Esophagus squamous epithelium (tissue), 5 donors: Measurements from ENCODE around the gene METAP1D. TPM values are rescaled to one million over a fixed set of nuclear protein-coding genes. Genes with fewer than 3 reads are reported as not detected.
A peak's percentile ranks its signal among the peaks of the same experiment; 100 is the strongest.

Experiments used
- DNase-seq: peaks from one replicate; lab custom pipeline; 2025; lab: John Stamatoyannopoulos, UW
- H3K27ac ChIP-seq, 4 donors: fragments of 200-600 bp; sonication (generic); one replicate each; pipeline ENCODE4 v1.5.1; 2016 to 2019; ENCODE audit warnings: mild to moderate bottlenecking in 1 of 4
- H3K27me3 ChIP-seq, 4 donors: fragments of 200-600 bp; sonication (generic); 1 replicate in 3 of 4; 2 replicates in 1 of 4; pipeline versions ENCODE4 v1.5.1 to v1.6.0; 2017 to 2021; ENCODE audit warnings: antibody characterized with exemption in 1 of 4
- H3K36me3 ChIP-seq, 3 donors: fragments of 200-600 bp; sonication (generic); one replicate each; pipeline ENCODE4 v1.5.1; 2016 to 2019
- H3K4me1 ChIP-seq, 3 donors: fragments of 200-600 bp; sonication (generic); one replicate each; pipeline ENCODE4 v1.5.1; 2017 to 2019
- H3K4me3 ChIP-seq, 4 donors: fragments of 200-600 bp; sonication (generic); 1 replicate in 3 of 4; 2 replicates in 1 of 4; pipeline ENCODE4 v1.5.1; 2016 to 2019; ENCODE audit warnings: mild to moderate bottlenecking in 2 of 4, moderate library complexity in 1 of 4
- H3K9me3 ChIP-seq, 3 donors: fragments of 200-600 bp; sonication (generic); one replicate each; pipeline ENCODE4 v1.5.1; 2016 to 2019
- CTCF ChIP-seq, 6 experiments: fragments of 450-650 bp in 4 of 6; fragments of 200-600 bp in 2 of 6; sonication (generic) in 2 of 6; IDR thresholded peaks; one replicate each; pipeline ENCODE4 v1.5.1; 2016 to 2019; ENCODE audit warnings: antibody characterized with exemption in 6 of 6, mild to moderate bottlenecking in 4 of 6, moderate library complexity in 4 of 6
- POLR2A ChIP-seq, 4 donors: fragments of 450-650 bp; IDR thresholded peaks; one replicate each; pipeline ENCODE4 v1.6.1; 2017; ENCODE audit warnings: antibody characterized with exemption in 4 of 4, mild to moderate bottlenecking in 4 of 4, moderate library complexity in 3 of 4
- WGBS, 2 donors: methylation state at CpG; one replicate each; pipeline ENCODE4 v1.1.5; 2018; 5-methylcytosine and 5-hydroxymethylcytosine counted together
- intact Hi-C: fragments of 100-400 bp; cut with DNase I; formaldehyde crosslinking; loops from one replicate; pipeline ENCODE4 v1.15.0; 2022
- total RNA-seq, 4 donors: library from RNA; depleted of rRNA; stranded (reverse); fragments of >200 nt; gene quantifications; one replicate each; pipeline ENCODE4 v1.1.0, GENCODE V29; 2016
- donor health status: DM: yes; HTN: yes; CAD: no.

Gene METAP1D
- total RNA-seq, 4 donors from 2014 or later: 2.4 to 7.1 (median 5.7) TPM

- H3K9me3 ChIP-seq: no peaks in the 10 kb centered on the region
- TF ChIP-seq POLR2A (IDR thresholded peaks at IDR 0.05) (no peak), CTCF (IDR thresholded peaks at IDR 0.05) (no peak)
- peak overlapping the region in 1 of 4 donors; percentile 8 for H3K4me3 ChIP-seq
- 7 to 10% methylated on average over 3 to 10 of the region's 23 CpGs for WGBS, 2 donors
- H3K27ac ChIP-seq: no peak overlapping the region
- no peaks in the 10 kb centered on the region for H3K36me3 ChIP-seq
- H3K27me3 ChIP-seq: peaks cover 52 to 100% (median 93%) of the 10 kb centered on the region in 4 donors
- intact Hi-C loops: no loop called here
- H3K4me1 ChIP-seq: peaks cover 29 to 74% (median 34%) of the 10 kb centered on the region in 3 donors
- no peak for DNase-seq
Measured at GRCh38 chr2:172087780-172088244, 88.1 kb downstream of the METAP1D start.

GRCh38 chr2:172088245-172089004 is 88.7 kb downstream of the METAP1D start:
- DNase-seq: no peak
- no peak overlapping the region for H3K27ac ChIP-seq
- TF ChIP-seq POLR2A (IDR thresholded peaks at IDR 0.05) (no peak), CTCF (IDR thresholded peaks at IDR 0.05) (no peak)
- no peak overlapping the region for H3K4me3 ChIP-seq
- intact Hi-C loops: no loop called here
- no peaks in the 10 kb centered on the region for H3K9me3 ChIP-seq
- H3K36me3 ChIP-seq: no peaks in the 10 kb centered on the region
- WGBS, 2 donors: 18 to 24% methylated on average over 15 to 22 of the region's 37 CpGs
- H3K27me3 ChIP-seq: peaks cover 58 to 100% (median 93%) of the 10 kb centered on the region in 4 donors
- H3K4me1 ChIP-seq: peaks cover 29 to 68% (median 30%) of the 10 kb centered on the region in 3 donors

GRCh38 chr2:172089005-172089504 is 89.3 kb downstream of the METAP1D start:
- DNase-seq: no peak
- Histone ChIP-seq H3K27me3 (peaks cover 61 to 100% (median 93%) of the 10 kb centered on the region in 4 donors), H3K27ac (no peak overlapping the region), H3K4me3 (no peak overlapping the region), H3K4me1 (peaks cover 29 to 65% (median 30%) of the 10 kb centered on the region in 3 donors), H3K36me3 (no peaks in the 10 kb centered on the region), H3K9me3 (no peaks in the 10 kb centered on the region)
- intact Hi-C loops: no loop called here
- WGBS, 2 donors: 17 to 23% methylated on average over 10 of the region's 10 CpGs
- no peak for TF ChIP-seq CTCF (IDR thresholded peaks at IDR 0.05)
- no peak for TF ChIP-seq POLR2A (IDR thresholded peaks at IDR 0.05)

GRCh38 chr2:172089633-172090032 is 89.9 kb downstream of the METAP1D start:
- intact Hi-C loops: no loop called here
- 34 to 51% methylated on average over 3 to 5 of the region's 7 CpGs for WGBS, 2 donors
- H3K27ac ChIP-seq: no peak overlapping the region
- no peak for TF ChIP-seq CTCF (IDR thresholded peaks at IDR 0.05)
- H3K4me3 ChIP-seq: no peak overlapping the region
- no peaks in the 10 kb centered on the region for H3K9me3 ChIP-seq
- DNase-seq: no peak
- peaks cover 61 to 100% (median 92%) of the 10 kb centered on the region in 4 donors for H3K27me3 ChIP-seq
- H3K4me1 ChIP-seq: peaks cover 30 to 65% (median 30%) of the 10 kb centered on the region in 3 donors
- H3K36me3 ChIP-seq: no peaks in the 10 kb centered on the region
